NT2/D1 (cell line): ENCODE measurements around the gene ZNF408.

Source experiments
- YY1 ChIP-seq: IDR thresholded peaks from 2 replicates; pipeline ENCODE4 v1.6.1; 2011; ENCODE audit not compliant: insufficient read length, insufficient read depth
- ZNF274 ChIP-seq: IDR thresholded peaks from 2 replicates; pipeline ENCODE4 v1.6.1; 2011; ENCODE audit warnings: mild to moderate bottlenecking, low read depth, low read length

GRCh38 chr11:46736615-46737014, 35.8 kb downstream of the ZNF408 start:
- TF ChIP-seq ZNF274 = no peak
- no peak for TF ChIP-seq YY1
